SK-N-SH (cell line): ENCODE results near the gene SLC22A2.

Experiments used
- CHD2 ChIP-seq: fragments of 150-350 bp; IDR thresholded peaks from 2 replicates; pipeline ENCODE4 v1.6.1; 2018; ENCODE audit warnings: low read length; ENCODE audit not compliant: partially characterized antibody
- CTCF ChIP-seq: fragments of 200-600 bp; sonication (generic); IDR thresholded peaks from 2 replicates; pipeline ENCODE4 v1.6.1; 2017; ENCODE audit warnings: antibody characterized with exemption, mild to moderate bottlenecking, moderate library complexity
- EZH2phosphoT487 ChIP-seq: fragments of 200-600 bp; sonication (generic); IDR thresholded peaks from 2 replicates; pipeline ENCODE4 v1.6.1; 2017; ENCODE audit warnings: low read depth, mixed run types, mild to moderate bottlenecking, antibody characterized with exemption, moderate library complexity, borderline replicate concordance
- FOXM1 ChIP-seq: IDR thresholded peaks from 2 replicates; pipeline ENCODE4 v1.4.0; 2012; ENCODE audit warnings: low read depth, mild to moderate bottlenecking
- MAX ChIP-seq: IDR thresholded peaks from 2 replicates; pipeline ENCODE4 v1.4.0; 2012; ENCODE audit warnings: low read depth
- MXI1 ChIP-seq: IDR thresholded peaks from 2 replicates; pipeline ENCODE4 v1.6.1; 2012; ENCODE audit warnings: mild to moderate bottlenecking, low read depth, low read length, improper control_type of control experiment
- PBX3 ChIP-seq: IDR thresholded peaks from 2 replicates; pipeline ENCODE4; 2012
- POLR2AphosphoS5 ChIP-seq: IDR thresholded peaks from 2 replicates; pipeline ENCODE4 v1.6.1; 2012; ENCODE audit warnings: low read depth, low read length
- RCOR1 ChIP-seq: fragments of 150-350 bp; IDR thresholded peaks from 2 replicates; pipeline ENCODE4 v1.6.1; 2017; ENCODE audit warnings: antibody characterized with exemption, low read length
- REST ChIP-seq: IDR thresholded peaks from 2 replicates; pipeline ENCODE4 v1.6.1; 2012; ENCODE audit warnings: mild to moderate bottlenecking, low read depth, low read length, moderate library complexity
- RXRA ChIP-seq: IDR thresholded peaks from 2 replicates; pipeline ENCODE4 v1.4.0; 2012; ENCODE audit warnings: low read depth, mild to moderate bottlenecking, borderline replicate concordance
- TAF1 ChIP-seq: IDR thresholded peaks from 2 replicates; pipeline ENCODE4 v1.6.1; 2012; ENCODE audit warnings: low read depth, mild to moderate bottlenecking, low read length, moderate library complexity, borderline replicate concordance
- USF2 ChIP-seq: fragments of 150-350 bp; IDR thresholded peaks from 2 replicates; pipeline ENCODE4 v1.6.1; 2017; ENCODE audit warnings: antibody characterized with exemption, low read length, low read depth, borderline replicate concordance
- YY1 ChIP-seq: IDR thresholded peaks from 2 replicates; pipeline ENCODE4 v1.4.0; 2012; ENCODE audit warnings: low read depth, mild to moderate bottlenecking

GRCh38 chr6:160277546-160277945 is 18.9 kb upstream of the SLC22A2 start:
- TF ChIP-seq CTCF = no peak
- no peak for TF ChIP-seq YY1
- no peak for TF ChIP-seq RXRA
- TF ChIP-seq MXI1 = no peak
- TF ChIP-seq POLR2AphosphoS5 = no peak
- no peak for TF ChIP-seq EZH2phosphoT487
- no peak for TF ChIP-seq TAF1
- no peak for TF ChIP-seq MAX
- no peak for TF ChIP-seq PBX3
- TF ChIP-seq USF2 = no peak
- TF ChIP-seq FOXM1 = no peak
- TF ChIP-seq CHD2 = no peak
- TF ChIP-seq REST = no peak
- TF ChIP-seq RCOR1 = no peak
